H1 (cell line): Measurements from ENCODE around the gene RNF41. TPM values are rescaled to one million over a fixed set of nuclear protein-coding genes. Genes with fewer than 3 reads are reported as not detected.
A peak's percentile ranks its signal among the peaks of the same experiment; 100 is the strongest.

ENCODE experiments used
- ASH2L ChIP-seq: fragments of 200-600, 300-600 bp; sonication (generic); IDR thresholded peaks from one replicate; pipeline ENCODE4 v1.7.1; 2017; ENCODE audit warnings: low read length
- BCL11A ChIP-seq, 2 experiments: IDR thresholded peaks; one replicate each; pipeline ENCODE4 v1.6.1; 2011; ENCODE audit warnings: low read depth in 2 of 2, low read length in 2 of 2, mild to moderate bottlenecking in 2 of 2
- CEBPB ChIP-seq: IDR thresholded peaks from 2 replicates; pipeline ENCODE4 v1.6.1; 2012; ENCODE audit warnings: low read depth, low read length
- CREB1 ChIP-seq: IDR thresholded peaks from 2 replicates; pipeline ENCODE4 v1.6.1; 2012; ENCODE audit warnings: inconsistent platforms
- CTBP2 ChIP-seq: IDR thresholded peaks from 2 replicates; pipeline ENCODE4 v1.7.0; 2011; ENCODE audit warnings: borderline replicate concordance, mild to moderate bottlenecking, moderate library complexity, mixed read lengths, low read length; ENCODE audit not compliant: insufficient read depth, insufficient read length
- JUN ChIP-seq: IDR thresholded peaks from 2 replicates; pipeline ENCODE4 v1.6.1; 2011; ENCODE audit warnings: low read depth, mild to moderate bottlenecking, improper control_type of control experiment, low read length
- JUND ChIP-seq: IDR thresholded peaks from 2 replicates; pipeline ENCODE4 v1.6.1; 2011; ENCODE audit warnings: mild to moderate bottlenecking, improper control_type of control experiment, low read length
- KDM1A ChIP-seq: fragments of 200-600, 300-600 bp; sonication (generic); IDR thresholded peaks from 2 replicates; pipeline ENCODE4 v1.7.1; 2016; ENCODE audit warnings: mild to moderate bottlenecking, low read length, borderline replicate concordance
- KDM4A ChIP-seq: IDR thresholded peaks from one replicate; pipeline ENCODE4 v1.7.1; 2012; ENCODE audit warnings: low read depth, mild to moderate bottlenecking, moderate library complexity, low read length, inconsistent platforms; ENCODE audit not compliant: severe bottlenecking
- NRF1 ChIP-seq: IDR thresholded peaks from 2 replicates; pipeline ENCODE4 v1.6.1; 2011; ENCODE audit warnings: mild to moderate bottlenecking, low read depth, low read length, improper control_type of control experiment
- RAD21 ChIP-seq, 2 experiments: IDR thresholded peaks in 1 of 2; conservative IDR thresholded peaks in 1 of 2; 2 replicates each; pipeline ENCODE4 v1.6.1; 2011; ENCODE audit warnings: low read depth in 2 of 2, low read length in 2 of 2, improper control_type of control experiment in 1 of 2, inconsistent platforms in 1 of 2, mild to moderate bottlenecking in 1 of 2, moderate library complexity in 1 of 2
- SIX5 ChIP-seq: IDR thresholded peaks from 2 replicates; pipeline ENCODE4 v1.6.1; 2011; ENCODE audit warnings: mild to moderate bottlenecking, low read depth, low read length
- SP4 ChIP-seq: IDR thresholded peaks from 2 replicates; pipeline ENCODE4 v1.6.1; 2012; ENCODE audit warnings: low read length, inconsistent platforms
- YY1 ChIP-seq: IDR thresholded peaks from 2 replicates; pipeline ENCODE4 v1.6.1; 2011; ENCODE audit warnings: low read depth, mild to moderate bottlenecking, low read length
- ZNF274 ChIP-seq: IDR thresholded peaks from 2 replicates; pipeline ENCODE4 v1.7.0; 2012; ENCODE audit warnings: low read length, borderline replicate concordance; ENCODE audit errors: extremely low read depth
- polyA plus RNA-seq, 7 experiments: library from polyadenylated mRNA; depleted of rRNA in 3 of 7; stranded (reverse) in 5 of 7; unstranded in 2 of 7; fragments of >200 nt in 5 of 7; fragments of 200-250 nt in 2 of 7; gene quantifications; 1 replicate in 5 of 7; 2 replicates in 1 of 7; 4 replicates in 1 of 7; pipeline versions ENCODE4 v1.2.1 to v1.2.3, GENCODE V29; 2011 to 2013; ENCODE audit warnings: missing spikeins in 2 of 7, mixed read lengths in 2 of 7
- total RNA-seq: library from RNA; stranded (reverse); fragmentation: NEBNext Ultra II Directional; extraction: Animal tissue kit (Norgen Biotek cat#: 25700); gene quantifications from 2 replicates; pipeline ENCODE4 v1.2.1, GENCODE V29; 2021
- TF ChIP-seq, protein P1 (sequence below): IDR thresholded peaks from 2 replicates; pipeline ENCODE4 v1.6.1; 2011; ENCODE audit warnings: low read depth, mild to moderate bottlenecking, low read length; ENCODE audit not compliant: insufficient read depth
- TF ChIP-seq, protein P2 (sequence below): IDR thresholded peaks from 2 replicates; pipeline ENCODE4 v1.6.1; 2012; ENCODE audit warnings: inconsistent platforms
- TF ChIP-seq, protein P3 (sequence below): IDR thresholded peaks from 2 replicates; pipeline ENCODE4 v1.6.1; 2012; ENCODE audit warnings: inconsistent platforms

The RNF41 gene
- total and polyA plus RNA-seq, 2 of the 8 experiments (the other 6 are each of a cell fraction or from before 2014, with no cell fraction given) = 55.5 to 98.6 TPM

DNA sequence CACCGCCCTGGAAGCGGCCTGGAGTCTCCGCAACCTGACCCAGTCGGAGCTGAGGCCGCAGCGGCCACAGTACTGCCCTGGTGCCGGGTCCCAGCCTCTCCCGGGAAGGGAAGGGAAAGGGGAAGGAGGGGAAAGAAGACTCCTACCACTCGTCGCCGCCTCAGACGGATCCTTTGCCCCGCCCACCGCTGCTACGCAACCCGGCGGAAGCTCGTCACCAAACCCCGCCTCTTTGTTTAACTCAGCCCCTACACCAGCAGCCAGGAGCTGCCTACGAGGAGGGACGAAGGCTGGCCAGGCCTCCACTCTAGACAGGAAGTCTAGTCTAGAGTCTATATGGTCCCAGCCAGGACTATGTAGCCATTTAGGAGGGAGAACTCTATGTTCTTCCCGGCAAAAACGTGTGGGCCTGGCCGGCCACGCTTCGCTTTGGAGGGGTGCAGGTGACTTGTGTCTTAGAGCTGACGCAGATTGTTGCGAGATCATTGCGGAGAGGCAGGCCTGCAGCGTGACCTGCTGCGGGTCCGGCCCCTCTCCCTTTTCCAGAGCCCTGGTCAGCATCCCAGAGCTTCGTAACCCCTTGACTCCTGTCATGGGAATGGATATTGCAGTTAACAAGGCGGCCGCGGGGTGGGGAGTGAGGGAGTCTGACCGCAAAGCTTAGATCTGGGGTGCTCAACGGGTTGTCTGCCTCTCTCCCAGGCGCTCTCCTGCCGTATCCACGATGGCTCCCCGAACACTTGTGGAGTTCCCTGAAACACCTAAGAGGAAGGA is at the start of gene RNF41 (continued):
- TF ChIP-seq, protein P1, sequence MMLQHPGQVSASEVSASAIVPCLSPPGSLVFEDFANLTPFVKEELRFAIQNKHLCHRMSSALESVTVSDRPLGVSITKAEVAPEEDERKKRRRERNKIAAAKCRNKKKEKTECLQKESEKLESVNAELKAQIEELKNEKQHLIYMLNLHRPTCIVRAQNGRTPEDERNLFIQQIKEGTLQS = no peak
- TF ChIP-seq, protein P2, sequence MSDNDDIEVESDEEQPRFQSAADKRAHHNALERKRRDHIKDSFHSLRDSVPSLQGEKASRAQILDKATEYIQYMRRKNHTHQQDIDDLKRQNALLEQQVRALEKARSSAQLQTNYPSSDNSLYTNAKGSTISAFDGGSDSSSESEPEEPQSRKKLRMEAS = no peak; the same call in 1 of the 2 replicates
- TF ChIP-seq CREB1 (peak; percentile 89), KDM4A (peak; percentile 40), ZNF274 (no peak), CTBP2 (no peak), ASH2L (peak; percentile 75), YY1 (no peak), NRF1 (0 out of 2 replicates have a peak, but pooled peaks have one; percentile 8), KDM1A (no peak), SIX5 (no peak), BCL11A (IDR thresholded peaks at IDR 0.05; ENCODE audit: low read depth in 2 of 2, low read length in 2 of 2) (no peak), CEBPB (no peak), JUND (no peak), RAD21 (IDR thresholded peaks at IDR 0.05 in 1 of 2, conservative IDR thresholded peaks at IDR 0.05 in 1 of 2; ENCODE audit: low read depth in 2 of 2, low read length in 2 of 2) (no peak), SP4 (no peak), JUN (no peak)
- TF ChIP-seq, protein P3, sequence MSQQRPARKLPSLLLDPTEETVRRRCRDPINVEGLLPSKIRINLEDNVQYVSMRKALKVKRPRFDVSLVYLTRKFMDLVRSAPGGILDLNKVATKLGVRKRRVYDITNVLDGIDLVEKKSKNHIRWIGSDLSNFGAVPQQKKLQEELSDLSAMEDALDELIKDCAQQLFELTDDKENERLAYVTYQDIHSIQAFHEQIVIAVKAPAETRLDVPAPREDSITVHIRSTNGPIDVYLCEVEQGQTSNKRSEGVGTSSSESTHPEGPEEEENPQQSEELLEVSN = peak; percentile 56; the same call in 1 of the 2 replicates
